ENCODE measurements around the gene RXFP2. TPM values are rescaled to one million over a fixed set of nuclear protein-coding genes. Genes with fewer than 3 reads are reported as not detected.

RXFP2 gene
- total and polyA plus RNA-seq, 3 experiments from 2014 or later: not detected

DNA sequence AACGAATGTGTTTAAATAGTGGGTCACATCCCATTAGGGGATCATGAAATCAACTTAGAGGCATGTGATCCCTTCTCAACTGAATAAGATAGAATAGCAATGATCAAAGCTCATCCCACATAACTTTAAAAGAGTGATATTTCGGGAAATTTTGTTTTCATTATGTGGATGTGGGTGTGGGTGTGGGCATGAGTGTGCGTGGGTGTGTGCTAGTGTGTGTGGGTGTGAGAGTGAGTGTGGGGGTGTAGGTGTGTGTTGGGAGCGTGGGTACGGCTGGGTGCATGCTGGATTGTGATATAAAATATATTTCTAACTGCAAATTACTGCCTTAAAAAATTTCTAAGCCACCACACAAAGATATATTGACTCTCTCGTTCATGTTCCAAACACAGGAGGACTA is 15.9 kb downstream of the RXFP2 start:
- no peak overlapping the region for H3K27ac Mint-ChIP-seq
- no peaks in the 10 kb centered on the region for H3K9me3 Mint-ChIP-seq
- Histone ChIP-seq H3K27ac (ENCODE audit: low read depth, low read length) (no peak overlapping the region), H3K36me3 (ENCODE audit: insufficient read depth, low read length) (no peaks in the 10 kb centered on the region), H3K4me3 (ENCODE audit: low read length) (no peak overlapping the region), H3K9me3 (ENCODE audit: low read length) (no peaks in the 10 kb centered on the region), H3K4me1 (ENCODE audit: insufficient read depth, low read length) (no peaks in the 10 kb centered on the region), H3K27me3 (ENCODE audit: insufficient read depth, low read length, poor library complexity, severe bottlenecking) (no peaks in the 10 kb centered on the region)
- H3K27me3 Mint-ChIP-seq: peaks cover 4 to 7% of the 10 kb centered on the region in 2 donors
- ChIA-PET POLR2A (no interaction called here), CTCF (no interaction called here)
- no peak overlapping the region for H3K4me3 Mint-ChIP-seq
- no peak for DNase-seq
- H3K4me1 Mint-ChIP-seq: no peaks in the 10 kb centered on the region
- no peaks in the 10 kb centered on the region for H3K36me3 Mint-ChIP-seq

DNA sequence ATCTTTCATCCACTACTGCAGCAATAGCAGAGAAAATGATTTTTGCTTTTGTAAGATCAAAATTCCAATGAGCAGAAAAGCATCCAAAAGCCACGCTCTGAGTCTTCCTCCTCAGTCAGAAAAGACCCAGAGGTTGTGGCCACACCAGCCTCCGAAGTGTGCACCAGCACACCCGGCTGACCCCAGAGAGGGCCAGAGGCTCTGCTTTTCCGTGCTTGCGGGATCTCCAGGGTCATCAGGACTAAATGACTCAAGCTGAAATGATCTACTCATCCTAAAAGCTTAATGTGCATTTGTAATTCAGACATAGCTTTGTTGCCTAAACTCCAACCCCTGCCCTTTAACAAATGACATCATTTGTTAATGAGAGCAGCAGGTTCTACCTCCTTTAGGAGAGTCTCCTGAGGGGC is 16.5 kb downstream of the RXFP2 start:
- no peak overlapping the region for H3K4me3 Mint-ChIP-seq
- no peaks in the 10 kb centered on the region for H3K27me3 ChIP-seq (ENCODE audit: insufficient read depth, low read length, poor library complexity, severe bottlenecking)
- no peaks in the 10 kb centered on the region for H3K9me3 Mint-ChIP-seq
- no peak for DNase-seq
- H3K27me3 Mint-ChIP-seq: peaks cover 2 to 3% of the 10 kb centered on the region in 2 donors
- no peaks in the 10 kb centered on the region for H3K4me1 Mint-ChIP-seq
- H3K36me3 Mint-ChIP-seq: no peaks in the 10 kb centered on the region
- CTCF ChIA-PET: no interaction called here
- POLR2A ChIA-PET: no interaction called here
- H3K36me3 ChIP-seq (ENCODE audit: insufficient read depth, low read length): no peaks in the 10 kb centered on the region
- no peaks in the 10 kb centered on the region for H3K9me3 ChIP-seq (ENCODE audit: low read length)
- no peak overlapping the region for H3K27ac Mint-ChIP-seq
- H3K4me3 ChIP-seq (ENCODE audit: low read length): no peak overlapping the region
- no peak overlapping the region for H3K27ac ChIP-seq (ENCODE audit: low read depth, low read length)
- no peaks in the 10 kb centered on the region for H3K4me1 ChIP-seq (ENCODE audit: insufficient read depth, low read length)

DNA sequence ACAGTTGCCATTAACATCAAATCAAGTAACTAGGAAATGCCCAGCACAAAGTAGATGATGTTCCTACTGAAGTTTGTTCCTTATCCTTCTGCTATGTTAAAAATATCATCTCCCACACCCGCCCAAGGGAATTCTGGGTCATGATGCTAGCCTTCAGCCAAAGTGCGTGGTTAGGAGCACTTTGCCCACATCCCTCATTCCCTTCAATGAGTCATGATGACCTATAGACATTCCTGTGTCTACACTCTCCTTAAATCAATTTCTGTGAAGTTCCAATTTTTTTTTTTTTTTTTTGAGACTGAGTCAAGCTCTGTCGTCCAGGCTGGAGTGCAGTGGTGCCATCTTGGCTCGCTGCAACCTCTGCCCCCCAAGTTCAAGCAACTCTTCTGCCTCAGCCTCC is 17.0 kb downstream of the RXFP2 start:
- no peak overlapping the region for H3K4me3 ChIP-seq (ENCODE audit: low read length)
- CTCF ChIA-PET: no interaction called here
- H3K4me1 ChIP-seq (ENCODE audit: insufficient read depth, low read length): no peaks in the 10 kb centered on the region
- Mint-ChIP-seq H3K27ac (no peak overlapping the region), H3K4me3 (no peak overlapping the region), H3K4me1 (no peaks in the 10 kb centered on the region), H3K36me3 (no peaks in the 10 kb centered on the region), H3K9me3 (no peaks in the 10 kb centered on the region), H3K27me3 (peaks cover 2 to 3% of the 10 kb centered on the region in 2 donors)
- no peak for DNase-seq
- H3K27me3 ChIP-seq (ENCODE audit: insufficient read depth, low read length, poor library complexity, severe bottlenecking): no peaks in the 10 kb centered on the region
- no peaks in the 10 kb centered on the region for H3K9me3 ChIP-seq (ENCODE audit: low read length)
- no peaks in the 10 kb centered on the region for H3K36me3 ChIP-seq (ENCODE audit: insufficient read depth, low read length)
- H3K27ac ChIP-seq (ENCODE audit: low read depth, low read length): no peak overlapping the region
- POLR2A ChIA-PET: no interaction called here

DNA sequence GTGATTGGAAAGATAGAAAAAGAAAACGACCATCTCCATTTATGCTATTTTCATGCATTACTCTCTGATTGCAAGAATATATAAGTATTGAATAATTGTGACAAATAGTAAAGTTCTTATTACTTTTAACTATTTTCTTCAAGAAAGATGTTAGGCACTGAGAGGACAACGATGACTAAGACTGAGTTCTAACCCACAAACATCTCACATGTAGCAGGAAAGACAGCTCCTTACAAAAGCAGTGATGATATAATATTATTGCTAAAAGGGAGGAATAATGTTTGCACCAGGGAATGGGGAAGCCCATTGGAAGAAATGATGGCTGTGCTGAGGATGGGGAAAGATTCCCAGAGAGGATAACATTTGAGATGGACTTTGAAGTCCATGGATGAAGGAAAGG is 22.6 kb downstream of the RXFP2 start:
- Histone ChIP-seq H3K4me1 (ENCODE audit: insufficient read depth, low read length) (no peaks in the 10 kb centered on the region), H3K36me3 (ENCODE audit: insufficient read depth, low read length) (no peaks in the 10 kb centered on the region), H3K4me3 (ENCODE audit: low read length) (no peak overlapping the region), H3K9me3 (ENCODE audit: low read length) (no peaks in the 10 kb centered on the region), H3K27me3 (ENCODE audit: insufficient read depth, low read length, poor library complexity, severe bottlenecking) (no peaks in the 10 kb centered on the region), H3K27ac (ENCODE audit: low read depth, low read length) (no peak overlapping the region)
- H3K4me1 Mint-ChIP-seq: no peaks in the 10 kb centered on the region
- CTCF ChIA-PET: no interaction called here
- H3K27ac Mint-ChIP-seq: no peak overlapping the region
- no peaks in the 10 kb centered on the region for H3K9me3 Mint-ChIP-seq
- DNase-seq: no peak
- no peaks in the 10 kb centered on the region for H3K27me3 Mint-ChIP-seq
- no peaks in the 10 kb centered on the region for H3K36me3 Mint-ChIP-seq
- no peak overlapping the region for H3K4me3 Mint-ChIP-seq
- POLR2A ChIA-PET: no interaction called here

DNA sequence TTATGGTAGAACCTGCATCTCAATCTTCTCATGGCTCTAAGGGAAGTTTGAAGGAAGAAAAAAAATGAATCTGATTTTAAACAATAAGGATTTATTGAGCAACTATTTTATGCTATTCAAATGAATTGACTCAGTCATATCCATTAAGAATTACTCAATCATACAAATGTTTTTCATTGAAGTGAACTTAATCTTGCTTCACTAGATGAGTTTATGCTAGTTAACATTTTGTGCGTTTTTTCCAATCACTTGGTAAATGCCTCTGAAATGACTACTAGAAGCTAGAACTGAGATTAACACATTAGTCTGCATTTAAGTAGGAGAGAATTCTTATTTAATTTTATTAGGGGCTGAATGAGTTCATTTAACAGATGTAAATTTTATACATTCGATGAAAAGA is 25.2 kb downstream of the RXFP2 start:
- H3K27me3 ChIP-seq (ENCODE audit: insufficient read depth, low read length, poor library complexity, severe bottlenecking): no peaks in the 10 kb centered on the region
- Mint-ChIP-seq H3K4me1 (no peaks in the 10 kb centered on the region), H3K27me3 (peaks cover 0 to 3% of the 10 kb centered on the region in 2 donors), H3K4me3 (no peak overlapping the region), H3K9me3 (no peaks in the 10 kb centered on the region), H3K27ac (no peak overlapping the region), H3K36me3 (no peaks in the 10 kb centered on the region)
- POLR2A ChIA-PET: no interaction called here
- H3K27ac ChIP-seq (ENCODE audit: low read depth, low read length): no peak overlapping the region
- no peaks in the 10 kb centered on the region for H3K4me1 ChIP-seq (ENCODE audit: insufficient read depth, low read length)
- CTCF ChIA-PET: no interaction called here
- no peak overlapping the region for H3K4me3 ChIP-seq (ENCODE audit: low read length)
- no peaks in the 10 kb centered on the region for H3K9me3 ChIP-seq (ENCODE audit: low read length)
- DNase-seq: no peak
- H3K36me3 ChIP-seq (ENCODE audit: insufficient read depth, low read length): no peaks in the 10 kb centered on the region

DNA sequence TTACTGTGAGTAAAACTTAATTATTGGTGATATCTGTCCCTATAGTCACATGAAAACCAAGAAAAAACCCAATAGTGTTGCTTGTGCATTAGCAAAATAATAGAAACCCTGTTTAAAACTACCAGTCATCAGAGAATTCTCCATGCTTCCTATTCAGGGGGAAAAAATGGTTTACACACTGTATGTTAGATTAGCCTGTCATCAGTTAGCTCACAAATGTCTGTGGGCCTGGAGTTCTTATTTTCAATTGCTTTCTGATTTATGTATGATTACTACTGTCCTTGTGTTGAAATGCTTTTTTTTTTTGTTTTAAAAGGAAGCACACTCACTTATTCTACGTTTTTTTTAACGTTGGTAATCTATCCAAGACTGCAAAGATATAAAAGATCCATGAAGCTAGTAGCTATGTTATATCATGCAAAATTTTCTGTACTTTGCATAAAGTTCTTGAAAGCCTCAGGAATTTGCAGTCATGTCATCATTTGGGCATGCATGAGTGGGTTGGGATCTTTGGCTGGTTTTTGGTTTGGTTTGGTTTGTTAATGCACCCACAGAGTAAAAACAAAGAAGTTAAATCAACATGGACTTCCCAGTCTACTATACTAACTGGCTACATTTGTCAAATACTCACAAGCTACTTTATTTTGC is 25.9 kb downstream of the RXFP2 start:
- Mint-ChIP-seq H3K4me1 (no peaks in the 10 kb centered on the region), H3K36me3 (no peaks in the 10 kb centered on the region), H3K27ac (no peak overlapping the region), H3K9me3 (no peaks in the 10 kb centered on the region), H3K4me3 (no peak overlapping the region), H3K27me3 (peaks cover 0 to 3% of the 10 kb centered on the region in 2 donors)
- Histone ChIP-seq H3K4me3 (ENCODE audit: low read length) (no peak overlapping the region), H3K36me3 (ENCODE audit: insufficient read depth, low read length) (no peaks in the 10 kb centered on the region), H3K27ac (ENCODE audit: low read depth, low read length) (no peak overlapping the region), H3K4me1 (ENCODE audit: insufficient read depth, low read length) (no peaks in the 10 kb centered on the region), H3K27me3 (ENCODE audit: insufficient read depth, low read length, poor library complexity, severe bottlenecking) (no peaks in the 10 kb centered on the region), H3K9me3 (ENCODE audit: low read length) (no peaks in the 10 kb centered on the region)
- no peak for DNase-seq
- POLR2A ChIA-PET: no interaction called here
- CTCF ChIA-PET: no interaction called here

DNA sequence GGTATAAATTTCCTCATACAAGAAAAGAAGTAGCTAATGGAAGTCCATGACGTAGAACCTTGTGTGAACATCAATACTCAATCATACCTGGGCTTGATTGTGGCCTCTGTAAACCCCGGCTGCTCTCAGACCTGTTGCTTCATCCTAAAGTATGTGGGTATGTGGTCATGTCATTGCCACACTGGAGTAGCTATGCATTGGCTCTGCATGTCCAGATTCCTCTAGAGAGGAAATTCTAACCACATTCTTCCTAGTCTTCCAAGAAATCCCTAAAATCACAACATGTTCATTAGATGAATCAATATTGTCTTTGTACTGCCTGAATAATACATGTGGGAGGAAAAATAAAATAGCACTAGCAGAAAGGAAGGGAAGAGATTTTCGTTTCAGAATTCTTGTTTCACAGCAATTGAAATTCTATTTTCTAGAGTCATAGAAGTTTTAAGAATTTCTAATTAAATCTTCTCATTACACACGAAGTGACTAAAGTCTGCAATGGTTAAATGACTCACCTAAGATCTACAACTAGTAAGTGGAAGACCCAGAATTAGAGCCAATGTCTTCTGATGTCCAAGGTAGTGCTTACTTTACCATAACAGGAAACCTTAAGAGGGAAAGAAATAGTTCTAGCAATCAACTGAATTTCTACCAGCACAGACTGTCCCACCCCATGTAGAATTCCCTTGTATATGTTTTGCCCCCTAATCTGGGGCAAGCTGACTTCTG is 28.0 kb downstream of the RXFP2 start:
- Histone ChIP-seq H3K27ac (ENCODE audit: low read depth, low read length) (no peak overlapping the region), H3K9me3 (ENCODE audit: low read length) (no peaks in the 10 kb centered on the region), H3K4me1 (ENCODE audit: insufficient read depth, low read length) (no peaks in the 10 kb centered on the region), H3K27me3 (ENCODE audit: insufficient read depth, low read length, poor library complexity, severe bottlenecking) (no peaks in the 10 kb centered on the region), H3K36me3 (ENCODE audit: insufficient read depth, low read length) (no peaks in the 10 kb centered on the region), H3K4me3 (ENCODE audit: low read length) (no peak overlapping the region)
- Mint-ChIP-seq H3K4me1 (no peaks in the 10 kb centered on the region), H3K4me3 (no peak overlapping the region), H3K27me3 (peaks cover 3% of the 10 kb centered on the region in 2 donors), H3K9me3 (no peaks in the 10 kb centered on the region), H3K36me3 (no peaks in the 10 kb centered on the region), H3K27ac (no peak overlapping the region)
- DNase-seq: no peak
- CTCF ChIA-PET: no interaction called here
- POLR2A ChIA-PET: no interaction called here

DNA sequence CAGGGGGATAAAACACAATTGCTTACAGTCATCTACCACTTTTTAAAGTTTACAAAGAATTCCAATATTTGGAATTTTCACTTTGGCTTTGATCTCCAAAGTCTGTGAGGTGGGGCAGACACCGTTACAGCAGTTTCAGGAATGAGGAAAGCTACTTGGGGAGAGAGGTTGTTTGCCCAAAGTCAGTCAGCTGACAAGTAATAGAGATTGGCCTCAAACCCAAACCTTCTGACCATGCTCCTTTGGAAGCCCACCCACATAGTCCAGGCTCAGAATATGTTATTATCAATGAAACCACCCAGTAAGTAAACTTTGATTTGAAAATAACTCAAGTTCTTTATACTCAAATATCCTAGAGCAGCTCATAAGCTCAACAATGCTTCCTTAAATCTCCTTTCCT is 29.0 kb downstream of the RXFP2 start:
- no peak for DNase-seq
- H3K27ac Mint-ChIP-seq: no peak overlapping the region
- Histone ChIP-seq H3K27ac (ENCODE audit: low read depth, low read length) (no peak overlapping the region), H3K36me3 (ENCODE audit: insufficient read depth, low read length) (no peaks in the 10 kb centered on the region), H3K4me1 (ENCODE audit: insufficient read depth, low read length) (no peaks in the 10 kb centered on the region), H3K4me3 (ENCODE audit: low read length) (no peak overlapping the region), H3K9me3 (ENCODE audit: low read length) (no peaks in the 10 kb centered on the region), H3K27me3 (ENCODE audit: insufficient read depth, low read length, poor library complexity, severe bottlenecking) (no peaks in the 10 kb centered on the region)
- H3K4me1 Mint-ChIP-seq: peaks cover 4 to 6% (median 6%) of the 10 kb centered on the region in 3 donors
- H3K9me3 Mint-ChIP-seq: no peaks in the 10 kb centered on the region
- no peaks in the 10 kb centered on the region for H3K36me3 Mint-ChIP-seq
- CTCF ChIA-PET: no interaction called here
- POLR2A ChIA-PET: no interaction called here
- no peak overlapping the region for H3K4me3 Mint-ChIP-seq
- peaks cover 3% of the 10 kb centered on the region in 2 donors for H3K27me3 Mint-ChIP-seq
